ENCODE measurements around the gene DNAH17. TPM values are rescaled to one million over a fixed set of nuclear protein-coding genes. Genes with fewer than 3 reads are reported as not detected.

The DNAH17 gene
- total RNA-seq, 1 donor from 2014 or later = not detected

GRCh38 chr17:78411241-78411857 is 165.8 kb downstream of the DNAH17 start:
- no peaks in the 10 kb centered on the region for H3K9me3 ChIP-seq
- peaks cover 9 to 15% of the 10 kb centered on the region in 2 donors for H3K36me3 ChIP-seq
- H3K27me3 ChIP-seq = no peaks in the 10 kb centered on the region
- H3K4me1 ChIP-seq = no peaks in the 10 kb centered on the region
- intact Hi-C loops (cut with DNase I) = no loop called here
- no peak for TF ChIP-seq CTCF (IDR thresholded peaks at IDR 0.05)
- DNase-seq (ENCODE audit: low spot score in 2 of 2) = no peak
- H3K27ac ChIP-seq = no peak overlapping the region
- no peak overlapping the region for H3K4me3 ChIP-seq

GRCh38 chr17:78409191-78409928 is 167.8 kb downstream of the DNAH17 start:
- no peaks in the 10 kb centered on the region for H3K4me1 ChIP-seq
- no peaks in the 10 kb centered on the region for H3K27me3 ChIP-seq
- DNase-seq (ENCODE audit: low spot score in 2 of 2) = no peak
- no peak overlapping the region for H3K27ac ChIP-seq
- no peak overlapping the region for H3K4me3 ChIP-seq
- no peak for TF ChIP-seq CTCF (IDR thresholded peaks at IDR 0.05)
- intact Hi-C loops (cut with DNase I) = no loop called here
- peaks cover 7 to 21% of the 10 kb centered on the region in 2 donors for H3K36me3 ChIP-seq
- H3K9me3 ChIP-seq = no peaks in the 10 kb centered on the region

- H3K4me1 ChIP-seq = no peaks in the 10 kb centered on the region
- no peak for DNase-seq (ENCODE audit: low spot score in 2 of 2)
- no peak overlapping the region for H3K27ac ChIP-seq
- H3K4me3 ChIP-seq = no peak overlapping the region
- intact Hi-C loops (cut with DNase I) = no loop called here
- H3K9me3 ChIP-seq = no peaks in the 10 kb centered on the region
- H3K36me3 ChIP-seq = peaks cover 13 to 29% of the 10 kb centered on the region in 2 donors
- no peaks in the 10 kb centered on the region for H3K27me3 ChIP-seq
- no peak for TF ChIP-seq CTCF (IDR thresholded peaks at IDR 0.05)
Measured at GRCh38 chr17:78408476-78409050, 168.6 kb downstream of the DNAH17 start.

GRCh38 chr17:78407387-78408000 is 169.7 kb downstream of the DNAH17 start:
- intact Hi-C loops (cut with DNase I) = no loop called here
- Histone ChIP-seq H3K36me3 (peaks cover 24 to 35% of the 10 kb centered on the region in 2 donors), H3K27me3 (no peaks in the 10 kb centered on the region), H3K4me3 (no peak overlapping the region), H3K27ac (no peak overlapping the region), H3K4me1 (no peaks in the 10 kb centered on the region), H3K9me3 (no peaks in the 10 kb centered on the region)
- no peak for TF ChIP-seq CTCF (IDR thresholded peaks at IDR 0.05)
- no peak for DNase-seq (ENCODE audit: low spot score in 2 of 2)

- Histone ChIP-seq H3K36me3 (peaks cover 25 to 39% of the 10 kb centered on the region in 2 donors), H3K9me3 (no peaks in the 10 kb centered on the region), H3K4me3 (no peak overlapping the region), H3K27me3 (no peaks in the 10 kb centered on the region), H3K4me1 (no peaks in the 10 kb centered on the region), H3K27ac (no peak overlapping the region)
- no peak for DNase-seq (ENCODE audit: low spot score in 2 of 2)
- intact Hi-C loops (cut with DNase I) = no loop called here
- TF ChIP-seq CTCF (IDR thresholded peaks at IDR 0.05) = no peak
Measured at GRCh38 chr17:78406920-78407319, 170.3 kb downstream of the DNAH17 start.

Data from ascending aorta (tissue), 2 donors.